HG03103 (cell line): Measurements from ENCODE around the gene MAP1LC3B2.

Experiments
- ATAC-seq: cut with Tn5 transposase; IDR thresholded peaks from one replicate; pipeline ENCODE4 v1.9.1; 2021; ENCODE audit warnings: low read depth; ENCODE audit not compliant: unreplicated experiment

Gene MAP1LC3B2

DNA sequence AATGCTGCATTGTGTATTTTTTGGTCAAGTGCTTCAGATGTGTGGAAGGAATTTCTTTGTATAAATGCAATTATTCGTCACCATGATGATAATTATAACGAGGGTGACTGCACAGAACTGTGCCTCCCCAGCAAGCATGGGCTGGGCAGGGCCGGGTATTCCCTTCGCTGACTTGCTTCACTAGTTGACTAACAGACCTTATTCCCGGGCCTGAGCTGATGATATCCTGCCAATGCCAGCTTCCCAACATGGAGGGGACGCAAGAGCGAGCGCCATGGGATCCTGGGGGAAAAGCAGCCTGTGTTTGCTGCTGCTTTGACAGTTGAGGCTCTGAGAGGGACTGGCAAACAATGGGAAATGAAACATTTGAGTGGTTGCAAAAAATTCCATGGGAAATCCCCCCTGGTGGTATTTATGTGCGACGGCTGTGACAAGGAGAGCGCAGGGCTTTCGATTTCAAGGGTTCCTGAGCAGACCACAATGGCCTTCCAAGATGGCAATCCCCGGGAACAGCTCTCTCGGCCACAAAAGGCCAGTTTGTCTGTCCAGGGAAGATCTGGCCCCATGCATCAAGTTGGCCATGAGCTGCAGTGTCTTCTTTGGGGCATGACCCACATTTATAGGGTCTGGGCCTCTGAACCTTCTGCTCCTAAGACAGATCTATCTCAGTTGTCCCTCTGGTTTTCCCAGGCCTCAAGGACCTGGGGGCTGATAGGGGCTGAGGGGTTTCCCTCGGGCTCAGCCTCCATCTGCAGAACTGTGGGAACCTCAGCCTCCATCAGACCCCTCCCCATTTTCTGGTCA, 21.9 kb upstream of the MAP1LC3B2 start:
- ATAC-seq = no peak

DNA sequence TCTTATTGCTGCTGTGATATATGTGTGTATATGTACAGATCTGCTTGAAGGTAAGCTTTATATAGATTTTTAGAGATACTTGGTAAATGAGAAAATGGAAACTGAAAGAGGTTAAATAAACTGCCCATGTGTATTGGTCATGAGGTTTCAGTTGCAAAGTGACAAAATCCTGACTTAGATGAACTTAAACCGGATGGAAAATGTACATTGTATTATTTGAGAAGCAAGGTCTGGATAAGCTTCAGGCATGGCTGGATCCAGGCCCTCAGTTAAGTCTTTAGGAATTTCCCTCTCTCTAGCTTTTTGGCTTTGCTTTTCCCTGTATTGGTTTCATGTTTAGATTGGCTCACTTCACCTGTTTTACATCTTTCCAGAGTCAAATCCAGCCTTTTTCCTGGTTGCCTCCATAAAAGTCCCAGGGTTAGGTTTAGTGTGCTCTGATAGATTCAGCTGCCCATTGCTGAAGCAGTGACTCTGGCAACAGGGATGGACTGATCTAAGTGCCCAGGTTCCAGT, 21.0 kb upstream of the MAP1LC3B2 start:
- peak; percentile 49 for ATAC-seq

GRCh38 chr12:116538682-116539305, 20.4 kb upstream of the MAP1LC3B2 start:
- ATAC-seq = no peak

DNA sequence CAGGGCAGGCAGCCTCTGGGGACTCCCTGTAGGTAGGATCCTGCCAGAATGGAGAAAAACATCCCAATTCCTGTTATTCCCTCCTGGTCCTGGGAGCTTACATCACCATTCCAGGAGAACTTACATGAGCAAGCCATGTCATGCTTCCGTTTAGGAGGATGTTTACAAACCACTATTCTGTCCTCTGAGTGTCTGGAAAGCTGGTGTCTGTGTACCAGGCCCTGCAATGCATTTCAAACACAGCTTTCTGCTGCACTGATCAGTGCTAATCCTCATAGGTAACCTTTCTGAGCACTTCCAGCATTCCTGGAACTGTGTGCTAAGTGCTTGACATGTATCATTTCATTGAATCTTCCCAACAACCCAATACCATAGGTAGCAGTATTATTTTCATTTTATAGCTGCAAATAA, 19.8 kb upstream of the MAP1LC3B2 start:
- ATAC-seq = no peak

GRCh38 chr12:116539905-116540482, 19.2 kb upstream of the MAP1LC3B2 start:
- no peak for ATAC-seq

DNA sequence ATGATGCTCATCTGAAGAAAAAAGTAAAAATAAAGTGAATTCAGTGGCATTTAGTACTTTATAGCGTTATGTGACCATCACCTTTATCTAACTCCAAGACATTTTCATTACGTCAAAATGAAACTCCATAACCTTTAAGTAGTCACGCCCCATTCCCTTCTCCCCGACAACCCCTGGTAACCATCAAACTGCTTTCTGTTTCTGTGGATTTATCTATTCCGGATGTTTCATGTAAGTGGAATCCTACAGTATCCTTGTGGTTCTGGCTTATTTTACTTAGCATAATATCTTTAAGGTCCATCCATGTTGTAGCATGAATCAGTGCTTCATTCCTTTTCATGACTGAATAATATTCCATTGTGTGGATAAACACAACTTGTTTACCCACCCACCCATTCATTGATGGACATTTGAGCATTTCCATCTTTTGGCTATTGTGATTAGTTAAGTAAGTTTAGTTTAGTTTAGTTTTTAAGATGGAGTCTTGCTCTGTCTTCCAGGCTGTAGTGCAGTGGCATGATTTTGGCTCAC, 18.5 kb upstream of the MAP1LC3B2 start:
- ATAC-seq = no peak

DNA sequence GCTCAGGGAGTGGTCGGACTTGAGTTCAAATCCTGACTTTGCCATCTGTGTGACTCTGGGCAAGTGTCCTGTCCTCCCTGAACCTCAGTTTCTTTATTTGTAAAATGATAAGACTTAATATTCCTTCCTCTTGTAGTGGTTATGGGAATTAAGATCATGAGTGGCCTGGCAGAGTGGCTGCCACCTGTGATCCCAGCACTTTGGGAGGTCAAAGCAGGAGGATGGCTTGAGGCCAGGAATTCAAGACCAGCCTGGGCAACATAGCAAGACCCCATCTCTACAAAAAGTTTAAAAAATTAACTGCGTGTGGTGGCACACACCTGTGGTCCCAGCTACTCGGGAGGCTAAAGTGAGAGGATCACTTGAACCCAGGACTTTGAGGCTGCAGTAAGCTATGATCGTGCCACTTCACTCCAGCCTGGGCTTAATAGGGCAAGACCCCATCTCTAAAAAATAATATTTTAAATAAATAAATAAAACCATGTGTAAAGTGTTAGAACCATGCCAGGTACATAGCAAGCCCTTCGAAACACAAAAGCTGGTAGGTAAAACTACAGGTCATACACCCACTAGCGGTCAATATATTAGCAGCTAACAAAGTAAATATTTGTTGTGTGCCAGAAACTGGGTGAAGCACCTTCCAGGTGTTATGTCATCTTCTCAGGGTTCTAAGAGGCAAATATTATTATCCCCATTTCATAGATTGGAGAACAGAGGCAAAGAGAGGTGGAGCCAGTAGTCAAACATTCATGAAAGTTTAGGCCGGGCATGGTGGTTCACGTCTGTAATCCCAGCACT, 17.4 kb upstream of the MAP1LC3B2 start:
- ATAC-seq = no peak

DNA sequence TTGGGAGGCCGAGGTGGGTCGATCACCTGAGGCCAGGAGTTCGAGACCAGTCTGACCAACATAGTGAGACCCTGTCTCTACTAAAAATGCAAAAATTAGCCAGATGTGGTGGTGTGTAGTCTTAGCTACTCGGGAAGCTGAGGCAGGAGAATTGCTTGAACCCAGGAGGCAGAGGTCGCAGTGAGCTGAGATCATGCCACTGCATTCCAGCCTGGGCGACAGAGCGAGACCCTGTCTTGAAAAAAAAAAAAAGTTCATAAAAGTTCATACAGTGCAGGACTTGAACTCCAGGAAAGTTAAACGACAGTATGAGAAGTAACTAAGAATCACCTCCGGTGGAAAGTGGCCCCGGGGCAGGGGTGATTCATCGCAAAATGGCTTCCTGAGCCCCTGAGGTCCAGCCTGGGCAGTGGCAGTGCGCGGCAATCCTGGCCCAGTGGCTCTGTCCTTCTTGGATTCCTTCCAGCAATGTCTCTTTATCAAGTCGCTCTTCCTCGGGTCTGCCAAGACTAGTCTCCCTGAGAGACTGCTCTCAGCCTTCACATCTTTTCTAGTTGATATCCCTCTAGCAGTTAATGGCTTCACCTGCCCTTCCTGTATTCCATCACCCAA, 16.7 kb upstream of the MAP1LC3B2 start:
- no peak for ATAC-seq

- no peak for ATAC-seq
Observed at GRCh38 chr12:116544656-116545055, 14.5 kb upstream of the MAP1LC3B2 start.

- no peak for ATAC-seq
Observed at GRCh38 chr12:116545144-116545543, 14.0 kb upstream of the MAP1LC3B2 start.

GRCh38 chr12:116545936-116546335, 13.2 kb upstream of the MAP1LC3B2 start:
- no peak for ATAC-seq

GRCh38 chr12:116547955-116548501, 11.2 kb upstream of the MAP1LC3B2 start:
- ATAC-seq = peak; percentile 78

DNA sequence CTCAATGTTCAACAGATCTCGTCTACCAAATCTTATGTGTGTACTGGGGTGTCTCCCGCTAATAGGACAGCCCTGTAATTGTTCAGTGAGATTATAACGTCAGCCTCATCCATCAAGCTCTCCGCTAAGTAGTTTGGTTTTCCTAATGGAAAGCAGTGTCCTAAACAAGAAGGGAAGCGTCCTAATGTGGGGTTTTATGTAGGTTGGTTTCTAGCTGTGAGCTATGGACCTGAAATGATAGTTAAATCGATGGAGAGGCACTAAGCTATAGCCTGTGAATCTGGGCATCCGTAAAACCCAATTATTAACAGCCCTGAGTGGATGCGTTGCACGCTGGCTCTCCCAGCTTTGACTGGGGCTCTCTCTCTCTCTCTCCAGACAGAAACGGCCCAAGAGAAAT, 9.2 kb upstream of the MAP1LC3B2 start:
- ATAC-seq = no peak

- ATAC-seq = no peak
Observed at GRCh38 chr12:116551151-116551550, 8.0 kb upstream of the MAP1LC3B2 start.

DNA sequence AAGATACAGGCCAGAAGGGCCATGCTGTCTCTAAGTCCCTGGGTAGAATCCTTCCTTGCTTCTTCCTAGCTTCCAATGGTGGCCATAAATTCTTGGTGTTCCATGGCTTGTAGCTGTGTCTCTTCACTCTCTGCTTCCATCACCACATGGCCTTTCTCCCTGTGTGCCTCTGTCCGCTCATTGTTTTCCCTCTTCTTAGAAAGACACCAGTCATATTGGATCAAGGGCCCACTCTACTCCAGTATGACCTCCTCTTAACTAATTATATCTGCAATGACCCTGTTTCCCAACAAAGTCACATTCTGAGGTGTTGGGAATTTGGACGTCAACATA, 7.6 kb upstream of the MAP1LC3B2 start:
- no peak for ATAC-seq

- ATAC-seq = no peak
Observed at GRCh38 chr12:116551952-116552772, 7.0 kb upstream of the MAP1LC3B2 start.

GRCh38 chr12:116552773-116553373, 6.3 kb upstream of the MAP1LC3B2 start:
- no peak for ATAC-seq

DNA sequence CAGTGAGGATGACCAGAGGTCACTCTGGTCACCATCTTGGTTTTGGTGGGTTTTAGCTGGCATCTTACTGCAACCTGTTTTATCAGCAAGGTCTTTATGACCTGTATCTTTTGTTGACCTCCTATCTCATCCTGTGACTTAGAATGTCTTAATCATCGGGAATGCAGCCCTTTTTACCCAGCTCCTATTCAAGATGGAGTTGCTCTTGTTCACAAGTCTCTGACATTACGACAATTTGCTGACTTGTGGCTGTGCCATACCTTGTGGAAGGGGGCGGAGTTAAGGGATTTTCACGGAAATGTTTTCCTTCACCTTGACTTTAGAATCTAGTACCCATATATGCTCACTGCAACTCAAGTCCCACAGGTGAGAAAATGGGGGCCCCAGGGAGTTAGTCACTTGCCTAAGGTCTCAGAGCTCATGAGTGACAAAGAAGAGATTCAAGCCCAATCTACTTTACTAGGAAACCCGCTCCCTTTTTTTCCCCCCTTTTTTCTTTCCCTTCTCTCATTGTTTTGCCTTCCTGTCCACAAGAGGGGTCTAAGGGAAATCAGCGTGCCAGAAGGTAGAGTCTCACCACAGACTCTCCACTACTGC, 2.7 kb upstream of the MAP1LC3B2 start:
- ATAC-seq = no peak
